ENCODE results near the gene FHIT. TPM values are rescaled to one million over a fixed set of nuclear protein-coding genes. Genes with fewer than 3 reads are reported as not detected.

Gene FHIT
- total RNA-seq, 1 experiment from 2014 or later = 3.6 TPM

- no peaks in the 10 kb centered on the region for H3K79me2 ChIP-seq (ENCODE audit: low read length)
- no TSS peak for BruUV-seq (replicated peaks)
- POLR2A ChIA-PET (ENCODE audit: unreplicated experiment) = no interaction called here
These were observed 837.7 kb downstream of the FHIT start for GRCh38 chr3:60413551-60413950.

GRCh38 chr3:60403866-60404265 lies 847.4 kb downstream of the FHIT start:
- ChIA-PET CTCF (no interaction called here), POLR2A (ENCODE audit: unreplicated experiment) (no interaction called here)
- BruUV-seq (replicated peaks) = no TSS peak
- H3K27me3 ChIP-seq (ENCODE audit: low read length) = no peaks in the 10 kb centered on the region
- ATAC-seq = no peak
- H3K4me1 ChIP-seq (ENCODE audit: insufficient read depth, low read length) = no peaks in the 10 kb centered on the region
- no peak overlapping the region for H3K27ac ChIP-seq (ENCODE audit: low read length)
- no peaks in the 10 kb centered on the region for H4K20me1 ChIP-seq (ENCODE audit: low read length)
- H3K4me3 ChIP-seq (ENCODE audit: low read length) = no peak overlapping the region
- no peaks in the 10 kb centered on the region for H3K79me2 ChIP-seq (ENCODE audit: low read length)
- no peak for TF ChIP-seq EZH2 (IDR thresholded peaks at IDR 0.05; ENCODE audit: low read length, unreplicated experiment)
- no peak for TF ChIP-seq CTCF (conservative IDR thresholded peaks at IDR 0.05; ENCODE audit: low read depth, low read length)
- no peaks in the 10 kb centered on the region for H3F3A ChIP-seq (ENCODE audit: low read length, unreplicated experiment)
- no peaks in the 10 kb centered on the region for H3K36me3 ChIP-seq (ENCODE audit: low read depth, low read length)
- no peak for DNase-seq
- H3K9ac ChIP-seq (ENCODE audit: low read length) = no peak overlapping the region
- H3K9me2 ChIP-seq (replicated peaks; ENCODE audit: low read length) = no peaks in the 10 kb centered on the region
- H3K9me3 ChIP-seq (ENCODE audit: low read length) = no peaks in the 10 kb centered on the region
- H3K4me2 ChIP-seq (ENCODE audit: low read length) = no peak overlapping the region
- intact Hi-C loops (cut with micrococcal nuclease) = no loop called here
- H2AFZ ChIP-seq (ENCODE audit: low read length) = no peak overlapping the region

More at GRCh38 chr3:60413551-60413950, 837.7 kb downstream of the FHIT start:
- Histone ChIP-seq H3K36me3 (ENCODE audit: low read depth, low read length) (no peaks in the 10 kb centered on the region), H3F3A (ENCODE audit: low read length, unreplicated experiment) (no peaks in the 10 kb centered on the region), H3K9me2 (replicated peaks; ENCODE audit: low read length) (no peaks in the 10 kb centered on the region), H3K4me3 (ENCODE audit: low read length) (no peak overlapping the region), H3K9me3 (ENCODE audit: low read length) (no peaks in the 10 kb centered on the region), H3K9ac (ENCODE audit: low read length) (no peak overlapping the region), H2AFZ (ENCODE audit: low read length) (no peak overlapping the region), H3K27me3 (ENCODE audit: low read length) (no peaks in the 10 kb centered on the region), H3K4me1 (ENCODE audit: insufficient read depth, low read length) (no peaks in the 10 kb centered on the region), H3K27ac (ENCODE audit: low read length) (no peak overlapping the region), H3K4me2 (ENCODE audit: low read length) (no peak overlapping the region), H4K20me1 (ENCODE audit: low read length) (no peaks in the 10 kb centered on the region)
- DNase-seq (no peak), ATAC-seq (no peak)
- CTCF ChIA-PET = interaction anchor here (0.6 kb wide), 1 partner anchor 78 kb away, joined by 5 read pairs; no protein-coding TSS in a partner anchor
- TF ChIP-seq EZH2 (IDR thresholded peaks at IDR 0.05; ENCODE audit: low read length, unreplicated experiment) (no peak), EZH2phosphoT487 (IDR thresholded peaks at IDR 0.05; ENCODE audit: borderline replicate concordance, low read length) (no peak), CTCF (conservative IDR thresholded peaks at IDR 0.05; ENCODE audit: low read depth, low read length) (no peak)
- intact Hi-C loops (cut with micrococcal nuclease) = no loop called here

GRCh38 chr3:60402931-60403330 lies 848.3 kb downstream of the FHIT start:
- Histone ChIP-seq H3K9ac (ENCODE audit: low read length) (no peak overlapping the region), H3K4me2 (ENCODE audit: low read length) (no peak overlapping the region), H3K27me3 (ENCODE audit: low read length) (no peaks in the 10 kb centered on the region), H4K20me1 (ENCODE audit: low read length) (no peaks in the 10 kb centered on the region), H3K4me3 (ENCODE audit: low read length) (no peak overlapping the region), H3K79me2 (ENCODE audit: low read length) (no peaks in the 10 kb centered on the region), H3K36me3 (ENCODE audit: low read depth, low read length) (no peaks in the 10 kb centered on the region), H3K27ac (ENCODE audit: low read length) (no peak overlapping the region), H3K9me2 (replicated peaks; ENCODE audit: low read length) (no peaks in the 10 kb centered on the region), H3F3A (ENCODE audit: low read length, unreplicated experiment) (no peaks in the 10 kb centered on the region), H3K4me1 (ENCODE audit: insufficient read depth, low read length) (no peaks in the 10 kb centered on the region), H3K9me3 (ENCODE audit: low read length) (no peaks in the 10 kb centered on the region), H2AFZ (ENCODE audit: low read length) (no peak overlapping the region)
- ChIA-PET CTCF (no interaction called here), POLR2A (ENCODE audit: unreplicated experiment) (no interaction called here)
- ATAC-seq (no peak), DNase-seq (no peak)
- intact Hi-C loops (cut with micrococcal nuclease) = no loop called here
- no peak for TF ChIP-seq EZH2phosphoT487 (IDR thresholded peaks at IDR 0.05; ENCODE audit: borderline replicate concordance, low read length)
- TF ChIP-seq EZH2 (IDR thresholded peaks at IDR 0.05; ENCODE audit: low read length, unreplicated experiment) = no peak
- no peak for TF ChIP-seq CTCF (conservative IDR thresholded peaks at IDR 0.05; ENCODE audit: low read depth, low read length)
- no TSS peak for BruUV-seq (replicated peaks)

Measured in PC-3 (cell line).